HepG2 (cell line): Measurements from ENCODE around the gene EEF1AKMT3. TPM values are rescaled to one million over a fixed set of nuclear protein-coding genes. Genes with fewer than 3 reads are reported as not detected.

ENCODE experiments used
- AHDC1 ChIP-seq: sonication (generic); formaldehyde crosslinking; IDR thresholded peaks from 2 replicates; pipeline ENCODE4 v1.5.1; 2020; ENCODE audit warnings: mild to moderate bottlenecking, missing genetic modification reagents, borderline replicate concordance
- ATF2 ChIP-seq: sonication (generic); formaldehyde crosslinking; IDR thresholded peaks from 2 replicates; pipeline ENCODE4 v1.4.0; 2020; ENCODE audit warnings: missing genetic modification reagents
- BCLAF1 ChIP-seq: fragments of 450-650 bp; IDR thresholded peaks from 2 replicates; pipeline ENCODE4 v1.6.1; 2017; ENCODE audit warnings: mild to moderate bottlenecking
- GABPA ChIP-seq, 2 experiments: IDR thresholded peaks; 2 replicates each; pipeline ENCODE4 v1.6.1; 2011 to 2016; ENCODE audit warnings: low read depth in 2 of 2, low read length in 1 of 2, missing biosample characterization in 1 of 2, missing genetic modification characterization in 1 of 2
- NBN ChIP-seq: fragments of 450-650 bp; conservative IDR thresholded peaks from 2 replicates; pipeline ENCODE4 v1.6.1; 2017
- STAG1 ChIP-seq: sonication (generic); formaldehyde crosslinking; IDR thresholded peaks from 2 replicates; pipeline ENCODE4 v1.4.0; 2020; ENCODE audit warnings: missing genetic modification reagents
- ZFP1 ChIP-seq: IDR thresholded peaks from 2 replicates; pipeline ENCODE4 v1.6.1; 2016
- ZFP91 ChIP-seq: sonication (generic); formaldehyde crosslinking; IDR thresholded peaks from 2 replicates; pipeline ENCODE4 v1.9.0; 2022; ENCODE audit warnings: missing genetic modification reagents, mild to moderate bottlenecking, borderline replicate concordance
- ZKSCAN8 ChIP-seq: IDR thresholded peaks from 2 replicates; pipeline ENCODE4 v1.6.1; 2016; ENCODE audit warnings: borderline replicate concordance, missing genetic modification reagents, missing compliant biosample characterization
- ZNF263 ChIP-seq: sonication (generic); formaldehyde crosslinking; IDR thresholded peaks from 2 replicates; pipeline ENCODE4 v1.4.0; 2020; ENCODE audit warnings: missing genetic modification reagents
- ZNF468 ChIP-seq: sonication (generic); formaldehyde crosslinking; IDR thresholded peaks from 2 replicates; pipeline ENCODE4 v1.8.0; 2022; ENCODE audit warnings: mild to moderate bottlenecking, moderate library complexity, missing genetic modification reagents
- ZNF512B ChIP-seq: sonication (generic); formaldehyde crosslinking; IDR thresholded peaks from 2 replicates; pipeline ENCODE4 v1.5.1; 2020; ENCODE audit warnings: missing genetic modification reagents, mild to moderate bottlenecking, borderline replicate concordance
- polyA plus RNA-seq, 8 experiments: library from polyadenylated mRNA; depleted of rRNA in 3 of 8; stranded (reverse) in 7 of 8; unstranded in 1 of 8; fragments of >200 nt; fragmentation: Illumina TruSeq in 4 of 8; extraction: Trizol in 4 of 8; gene quantifications; 2 replicates each; pipeline versions ENCODE4 v1.2.1 to v1.2.3, GENCODE V29; 2011 to 2016; ENCODE audit warnings: low read depth in 4 of 8, missing spikeins in 1 of 8, mixed read lengths in 1 of 8; ENCODE audit not compliant: insufficient read depth in 1 of 8
- total RNA-seq, 5 experiments: library from RNA; depleted of rRNA; stranded (reverse); fragments of >200 nt; fragmentation: Illumina TruSeq; extraction: Trizol; gene quantifications; 2 replicates each; pipeline ENCODE4 v1.2.3, GENCODE V29; 2016; ENCODE audit warnings: low read depth in 1 of 5

EEF1AKMT3 gene
- total and polyA plus RNA-seq, 2 of the 13 experiments (the other 11 are each of a cell fraction or from before 2014, with no cell fraction given) = 4.7 to 11.4 TPM

GRCh38 chr12:57741844-57742738 is 30.3 kb upstream of the EEF1AKMT3 start (continued):
- no peak for TF ChIP-seq GABPA (IDR thresholded peaks at IDR 0.05; ENCODE audit: low read depth, low read length)
- TF ChIP-seq GABPA (CRISPR knock-in tag; IDR thresholded peaks at IDR 0.05; ENCODE audit: low read depth) = peak; percentile 53; the same call in 1 of the 2 replicates
- TF ChIP-seq BCLAF1 = no peak
- peak; percentile 36 for TF ChIP-seq STAG1 (CRISPR knock-in tag)
- no peak for TF ChIP-seq ZKSCAN8 (CRISPR knock-in tag)
- no peak for TF ChIP-seq NBN
- TF ChIP-seq ZFP1 (CRISPR knock-in tag) = no peak
- TF ChIP-seq ATF2 = no peak
- TF ChIP-seq ZFP91 = no peak
- TF ChIP-seq AHDC1 (CRISPR knock-in tag) = no peak
- TF ChIP-seq ZNF512B (CRISPR knock-in tag) = no peak
- TF ChIP-seq ZNF263 (CRISPR knock-in tag) = no peak
- TF ChIP-seq ZNF468 (CRISPR knock-in tag) = no peak
